ENCODE results near the gene SPTBN2.

Gene SPTBN2

DNA sequence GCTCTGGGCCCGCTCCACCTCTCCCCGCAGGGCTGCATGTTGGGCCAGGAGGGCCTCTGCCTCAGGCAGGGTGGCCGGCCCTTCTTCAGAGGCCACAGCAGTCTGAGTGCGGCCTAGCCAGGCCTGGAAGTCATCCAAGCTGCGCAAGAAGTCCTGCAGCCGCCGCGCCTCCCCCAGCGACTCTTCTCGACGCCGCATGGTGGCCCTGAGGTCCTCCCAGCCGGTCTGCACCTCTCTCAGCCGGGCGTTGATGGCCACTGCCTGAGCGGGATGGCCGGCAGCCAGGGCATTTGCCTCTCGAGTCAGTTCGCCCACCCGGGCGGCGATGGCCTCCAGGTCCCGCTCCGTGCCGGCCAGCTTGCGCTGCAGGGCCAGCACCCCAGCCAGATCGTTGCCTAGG is 28.3 kb downstream of the SPTBN2 start:
- ATAC-seq (ENCODE audit: insufficient read depth, low read depth) (no peak), DNase-seq (no peak)
- Histone ChIP-seq H2AFZ (ENCODE audit: low read depth, low read length) (no peak overlapping the region), H4K20me1 (ENCODE audit: insufficient read depth, low read length) (no peaks in the 10 kb centered on the region), H3K4me3 (ENCODE audit: low read depth in 1 of 2, low read length in 2 of 2) (no peak overlapping the region), H3K4me1 (ENCODE audit: insufficient read depth, low read length) (no peaks in the 10 kb centered on the region; the same call in 1 of the 2 replicates), H3K9me3 (ENCODE audit: insufficient read depth, low read length, severe bottlenecking) (no peaks in the 10 kb centered on the region), H3K27ac (ENCODE audit: low read length) (no peak overlapping the region), H3K79me2 (ENCODE audit: insufficient read depth, low read length) (no peaks in the 10 kb centered on the region), H3K4me2 (ENCODE audit: insufficient read depth, low read length) (no peak overlapping the region), H3K36me3 (ENCODE audit: insufficient read depth, low read length) (no peaks in the 10 kb centered on the region), H3K27me3 (ENCODE audit: insufficient read depth, low read length, poor library complexity) (no peaks in the 10 kb centered on the region), H3K9ac (ENCODE audit: low read depth, low read length) (no peak overlapping the region)
- no peak for TF ChIP-seq EZH2 (IDR thresholded peaks at IDR 0.05; ENCODE audit: borderline replicate concordance, low read depth, low read length, severe bottlenecking)
- TF ChIP-seq, protein P1, sequence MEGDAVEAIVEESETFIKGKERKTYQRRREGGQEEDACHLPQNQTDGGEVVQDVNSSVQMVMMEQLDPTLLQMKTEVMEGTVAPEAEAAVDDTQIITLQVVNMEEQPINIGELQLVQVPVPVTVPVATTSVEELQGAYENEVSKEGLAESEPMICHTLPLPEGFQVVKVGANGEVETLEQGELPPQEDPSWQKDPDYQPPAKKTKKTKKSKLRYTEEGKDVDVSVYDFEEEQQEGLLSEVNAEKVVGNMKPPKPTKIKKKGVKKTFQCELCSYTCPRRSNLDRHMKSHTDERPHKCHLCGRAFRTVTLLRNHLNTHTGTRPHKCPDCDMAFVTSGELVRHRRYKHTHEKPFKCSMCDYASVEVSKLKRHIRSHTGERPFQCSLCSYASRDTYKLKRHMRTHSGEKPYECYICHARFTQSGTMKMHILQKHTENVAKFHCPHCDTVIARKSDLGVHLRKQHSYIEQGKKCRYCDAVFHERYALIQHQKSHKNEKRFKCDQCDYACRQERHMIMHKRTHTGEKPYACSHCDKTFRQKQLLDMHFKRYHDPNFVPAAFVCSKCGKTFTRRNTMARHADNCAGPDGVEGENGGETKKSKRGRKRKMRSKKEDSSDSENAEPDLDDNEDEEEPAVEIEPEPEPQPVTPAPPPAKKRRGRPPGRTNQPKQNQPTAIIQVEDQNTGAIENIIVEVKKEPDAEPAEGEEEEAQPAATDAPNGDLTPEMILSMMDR (IDR thresholded peaks at IDR 0.05; ENCODE audit: borderline replicate concordance, extremely low read depth, low read length, poor library complexity, severe bottlenecking): no peak

DNA sequence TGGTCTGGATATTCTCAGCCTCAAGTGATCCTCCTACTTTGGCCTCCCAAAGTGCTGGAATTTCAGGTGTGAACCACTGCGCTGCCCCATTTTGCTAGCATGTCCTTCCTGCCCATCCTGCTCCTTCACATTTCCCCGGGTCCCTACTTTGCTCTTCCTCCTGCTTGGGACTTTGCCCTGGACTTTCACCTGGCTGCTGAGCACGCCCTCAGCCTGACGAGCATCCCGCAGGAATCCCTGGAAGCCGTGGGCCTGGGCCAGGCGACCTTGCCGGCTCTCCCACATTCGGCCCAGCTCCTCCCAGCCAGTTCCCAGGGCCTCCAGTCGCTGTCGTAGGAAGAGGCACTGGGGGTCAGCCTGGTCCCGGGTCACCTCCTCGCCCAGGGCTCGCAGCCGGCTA is 28.7 kb downstream of the SPTBN2 start:
- ATAC-seq (ENCODE audit: insufficient read depth, low read depth) (no peak), DNase-seq (no peak)
- H3K9me3 ChIP-seq (ENCODE audit: insufficient read depth, low read length, severe bottlenecking): no peaks in the 10 kb centered on the region
- no peak overlapping the region for H3K9ac ChIP-seq (ENCODE audit: low read depth, low read length)
- no peaks in the 10 kb centered on the region for H3K79me2 ChIP-seq (ENCODE audit: insufficient read depth, low read length)
- no peaks in the 10 kb centered on the region; the same call in 1 of the 2 replicates for H3K4me1 ChIP-seq (ENCODE audit: insufficient read depth, low read length)
- no peak overlapping the region for H2AFZ ChIP-seq (ENCODE audit: low read depth, low read length)
- TF ChIP-seq EZH2 (IDR thresholded peaks at IDR 0.05; ENCODE audit: borderline replicate concordance, low read depth, low read length, severe bottlenecking): no peak
- H3K4me2 ChIP-seq (ENCODE audit: insufficient read depth, low read length): no peak overlapping the region
- no peaks in the 10 kb centered on the region for H3K27me3 ChIP-seq (ENCODE audit: insufficient read depth, low read length, poor library complexity)
- H4K20me1 ChIP-seq (ENCODE audit: insufficient read depth, low read length): no peaks in the 10 kb centered on the region
- H3K4me3 ChIP-seq (ENCODE audit: low read depth in 1 of 2, low read length in 2 of 2): no peak overlapping the region
- H3K36me3 ChIP-seq (ENCODE audit: insufficient read depth, low read length): no peaks in the 10 kb centered on the region
- H3K27ac ChIP-seq (ENCODE audit: low read length): no peak overlapping the region

DNA sequence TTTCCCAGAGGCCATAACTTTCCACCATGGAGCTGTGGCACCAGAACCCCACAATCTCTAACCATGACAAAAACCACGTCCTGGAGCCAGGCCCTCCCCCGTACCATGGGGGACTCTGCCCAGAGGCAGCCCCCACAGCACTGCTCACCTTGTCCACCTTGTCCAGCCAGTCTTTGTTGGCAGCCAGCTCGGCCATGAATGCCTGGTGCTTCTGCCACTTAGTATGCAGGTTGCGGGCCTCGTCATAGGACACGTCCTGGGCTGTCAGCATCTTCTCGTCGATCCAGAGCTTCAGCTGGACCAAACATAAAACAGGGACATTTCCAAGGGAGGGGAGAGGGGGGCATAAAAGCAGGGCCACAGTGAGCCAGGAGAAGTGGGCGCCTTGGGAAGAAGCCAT is 30.5 kb downstream of the SPTBN2 start:
- no peak overlapping the region for H3K4me3 ChIP-seq (ENCODE audit: low read depth in 1 of 2, low read length in 2 of 2)
- H2AFZ ChIP-seq (ENCODE audit: low read depth, low read length): no peak overlapping the region
- DNase-seq: no peak
- H3K27me3 ChIP-seq (ENCODE audit: insufficient read depth, low read length, poor library complexity): no peaks in the 10 kb centered on the region
- H3K27ac ChIP-seq (ENCODE audit: low read length): no peak overlapping the region
- H3K9me3 ChIP-seq (ENCODE audit: insufficient read depth, low read length, severe bottlenecking): no peaks in the 10 kb centered on the region
- H3K4me2 ChIP-seq (ENCODE audit: insufficient read depth, low read length): no peak overlapping the region
- peaks cover 4% of the 10 kb centered on the region for H3K4me1 ChIP-seq (ENCODE audit: insufficient read depth, low read length)
- H3K79me2 ChIP-seq (ENCODE audit: insufficient read depth, low read length): no peaks in the 10 kb centered on the region
- H3K36me3 ChIP-seq (ENCODE audit: insufficient read depth, low read length): no peaks in the 10 kb centered on the region
- no peak overlapping the region for H3K9ac ChIP-seq (ENCODE audit: low read depth, low read length)
- 0 out of 2 replicates have a peak, but pooled peaks cover 5% of the 10 kb centered on the region for H4K20me1 ChIP-seq (ENCODE audit: insufficient read depth, low read length)
- TF ChIP-seq EZH2 (IDR thresholded peaks at IDR 0.05; ENCODE audit: borderline replicate concordance, low read depth, low read length, severe bottlenecking): no peak
- TF ChIP-seq, protein P1 (IDR thresholded peaks at IDR 0.05; ENCODE audit: borderline replicate concordance, extremely low read depth, low read length, poor library complexity, severe bottlenecking): no peak
- no peak for ATAC-seq (ENCODE audit: insufficient read depth, low read depth)

DNA sequence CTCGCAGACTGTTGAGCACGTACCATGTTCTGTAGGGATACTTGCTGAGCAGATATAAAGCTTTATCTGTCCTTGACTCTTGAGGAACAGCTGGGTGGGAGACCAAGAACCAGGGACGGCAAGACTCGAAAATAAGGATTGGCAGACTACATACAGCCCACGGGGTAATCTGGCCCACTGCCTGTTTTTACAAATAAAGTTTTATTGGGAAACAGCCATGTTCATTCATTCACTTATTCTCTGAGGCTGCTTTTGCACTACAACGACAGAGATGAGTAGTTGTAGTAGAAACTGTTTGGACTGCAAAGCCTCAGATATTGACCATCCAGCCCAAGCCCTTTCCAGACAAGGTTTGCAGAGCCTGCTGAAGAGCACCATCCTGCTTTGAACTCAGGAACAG is 31.0 kb downstream of the SPTBN2 start:
- TF ChIP-seq, protein P1 (IDR thresholded peaks at IDR 0.05; ENCODE audit: borderline replicate concordance, extremely low read depth, low read length, poor library complexity, severe bottlenecking): no peak
- TF ChIP-seq EZH2 (IDR thresholded peaks at IDR 0.05; ENCODE audit: borderline replicate concordance, low read depth, low read length, severe bottlenecking): no peak
- no peaks in the 10 kb centered on the region for H3K9me3 ChIP-seq (ENCODE audit: insufficient read depth, low read length, severe bottlenecking)
- no peaks in the 10 kb centered on the region for H3K27me3 ChIP-seq (ENCODE audit: insufficient read depth, low read length, poor library complexity)
- H3K4me3 ChIP-seq (ENCODE audit: low read depth in 1 of 2, low read length in 2 of 2): no peak overlapping the region
- H3K4me1 ChIP-seq (ENCODE audit: insufficient read depth, low read length): peaks cover 4% of the 10 kb centered on the region
- H3K27ac ChIP-seq (ENCODE audit: low read length): no peak overlapping the region
- H3K79me2 ChIP-seq (ENCODE audit: insufficient read depth, low read length): no peaks in the 10 kb centered on the region
- ATAC-seq (ENCODE audit: insufficient read depth, low read depth) (no peak), DNase-seq (no peak)
- H2AFZ ChIP-seq (ENCODE audit: low read depth, low read length): no peak overlapping the region
- no peaks in the 10 kb centered on the region for H3K36me3 ChIP-seq (ENCODE audit: insufficient read depth, low read length)
- H4K20me1 ChIP-seq (ENCODE audit: insufficient read depth, low read length): 0 out of 2 replicates have a peak, but pooled peaks cover 5% of the 10 kb centered on the region
- H3K9ac ChIP-seq (ENCODE audit: low read depth, low read length): no peak overlapping the region
- no peak overlapping the region for H3K4me2 ChIP-seq (ENCODE audit: insufficient read depth, low read length)
